Renal cortex interstitium (tissue), 11 donors: ENCODE measurements around the gene MICAL2. TPM values are rescaled to one million over a fixed set of nuclear protein-coding genes. Genes with fewer than 3 reads are reported as not detected.
A peak's percentile ranks its signal among the peaks of the same experiment; 100 is the strongest.

Experiments used
- DNase-seq, 11 donors: peaks; one replicate each; pipeline ENCODE4 v3.0.0-alpha.2; 2013; ENCODE audit warnings: low read depth in 9 of 11, low spot score in 4 of 11; ENCODE audit errors: extremely low read depth in 1 of 11
- polyA plus RNA-seq, 3 donors: library from polyadenylated mRNA; unstranded; fragments of 120-200 nt; gene quantifications; one replicate each; pipeline ENCODE4 v1.2.1, GENCODE V29; 2013; ENCODE audit not compliant: insufficient read length in 3 of 3

MICAL2 gene
- polyA plus RNA-seq, 3 donors: 5.8 to 8.5 (median 6.5) TPM

- no peak for DNase-seq
These were observed 132.6 kb downstream of the MICAL2 start for GRCh38 chr11:12242966-12243365.

GRCh38 chr11:12243486-12243885 is 133.1 kb downstream of the MICAL2 start:
- no peak for DNase-seq

GRCh38 chr11:12243911-12244550 is 133.6 kb downstream of the MICAL2 start:
- DNase-seq: no peak

- no peak for DNase-seq
These were observed 134.7 kb downstream of the MICAL2 start for GRCh38 chr11:12245091-12245490.

GRCh38 chr11:12245549-12246016 is 135.2 kb downstream of the MICAL2 start:
- DNase-seq: no peak

- DNase-seq: no peak
These were observed 135.8 kb downstream of the MICAL2 start for GRCh38 chr11:12246147-12246546.

GRCh38 chr11:12246989-12247388 is 136.6 kb downstream of the MICAL2 start:
- no peak for DNase-seq

- DNase-seq: no peak
These were observed 137.3 kb downstream of the MICAL2 start for GRCh38 chr11:12247543-12248254.

- DNase-seq: peak in 2 of 11 donors; percentile 22 to 30
These were observed 137.9 kb downstream of the MICAL2 start for GRCh38 chr11:12248330-12248729.

GRCh38 chr11:12249590-12250260 is 139.3 kb downstream of the MICAL2 start:
- peak in 1 of 11 donors; percentile 20 for DNase-seq

- no peak for DNase-seq
These were observed 141.5 kb downstream of the MICAL2 start for GRCh38 chr11:12251666-12252560.

- no peak for DNase-seq
These were observed 143.5 kb downstream of the MICAL2 start for GRCh38 chr11:12253843-12254281.

GRCh38 chr11:12258451-12258850 is 148.1 kb downstream of the MICAL2 start:
- DNase-seq: no peak

- DNase-seq: no peak
These were observed 149.6 kb downstream of the MICAL2 start for GRCh38 chr11:12259956-12260355.

GRCh38 chr11:12260731-12261521 is 150.5 kb downstream of the MICAL2 start:
- no peak for DNase-seq

- DNase-seq: no peak
These were observed 151.2 kb downstream of the MICAL2 start for GRCh38 chr11:12261551-12261950.

- no peak for DNase-seq
These were observed 152.8 kb downstream of the MICAL2 start for GRCh38 chr11:12263141-12263693.

- no peak for DNase-seq
These were observed 154.0 kb downstream of the MICAL2 start for GRCh38 chr11:12264361-12264760.
